Testis (tissue), 2 donors: ENCODE data around the gene ZNF487.

ENCODE experiments used
- CTCF ChIP-seq, 3 experiments: fragments of 450-650 bp in 2 of 3; fragments of 200-600 bp in 1 of 3; sonication (generic) in 1 of 3; IDR thresholded peaks; one replicate each; pipeline ENCODE4 v1.5.1; 2016 to 2019; ENCODE audit warnings: antibody characterized with exemption in 3 of 3, mild to moderate bottlenecking in 2 of 3, moderate library complexity in 1 of 3
- POLR2A ChIP-seq: fragments of 450-650 bp; IDR thresholded peaks from one replicate; pipeline ENCODE4 v1.6.1; 2017; ENCODE audit warnings: antibody characterized with exemption, mild to moderate bottlenecking, moderate library complexity

- TF ChIP-seq CTCF (IDR thresholded peaks at IDR 0.05) (no peak), POLR2A (no peak)
Measured at GRCh38 chr10:43407148-43407575, 29.7 kb upstream of the ZNF487 start.
